Sciatic nerve (tissue), 2 donors: Measurements from ENCODE around the gene SEMA3A. TPM values are rescaled to one million over a fixed set of nuclear protein-coding genes. Genes with fewer than 3 reads are reported as not detected.
A peak's percentile ranks its signal among the peaks of the same experiment; 100 is the strongest.

Experiments
- ATAC-seq: fragments of 200-7000 bp; cut with Tn5 transposase; one replicate; pipeline ENCODE4 v1.9.1; 2020; ENCODE audit warnings: mild to moderate bottlenecking, moderate library complexity
- DNase-seq: peaks from one replicate; pipeline ENCODE4 v3.0.0-alpha.2; 2020; ENCODE audit warnings: low spot score
- intact Hi-C: fragments of 100-400 bp; cut with DNase I; formaldehyde crosslinking; loops from one replicate; pipeline ENCODE4 v1.14.2; 2022
- total RNA-seq: library from RNA; stranded (reverse); fragmentation: NEBNext Ultra II Directional; extraction: Animal tissue kit (Norgen Biotek cat#: 25700); gene quantifications from one replicate; pipeline ENCODE4 v1.2.1, GENCODE V29; 2021
- donor health status: DM: no; HTN: no; CAD: no.
- donor health status: DM: no; HTN: no; CAD: no.

Gene SEMA3A
- total RNA-seq, 1 donor from 2014 or later: 15.1 TPM

DNA sequence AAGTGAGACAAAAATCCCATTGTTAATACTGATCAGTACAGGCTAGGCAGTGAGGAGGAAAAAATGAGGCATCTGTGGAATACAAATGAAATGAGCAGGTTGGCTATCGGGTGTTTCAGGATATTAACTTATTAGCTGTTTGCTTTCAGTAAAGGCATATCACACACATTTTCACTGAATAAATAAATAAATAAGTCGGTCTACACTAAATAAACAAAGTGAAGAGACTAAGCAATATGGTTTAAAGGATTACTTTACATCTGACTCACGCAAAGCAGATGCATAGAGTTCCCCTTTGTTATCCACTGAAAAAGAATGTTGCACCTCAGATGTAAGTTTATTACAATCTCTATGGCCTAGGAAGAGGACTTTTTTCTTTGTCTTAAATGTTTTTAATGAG is 6.3 kb upstream of the SEMA3A start:
- no peak for DNase-seq
- ATAC-seq: no peak
- intact Hi-C loops: no loop called here

DNA sequence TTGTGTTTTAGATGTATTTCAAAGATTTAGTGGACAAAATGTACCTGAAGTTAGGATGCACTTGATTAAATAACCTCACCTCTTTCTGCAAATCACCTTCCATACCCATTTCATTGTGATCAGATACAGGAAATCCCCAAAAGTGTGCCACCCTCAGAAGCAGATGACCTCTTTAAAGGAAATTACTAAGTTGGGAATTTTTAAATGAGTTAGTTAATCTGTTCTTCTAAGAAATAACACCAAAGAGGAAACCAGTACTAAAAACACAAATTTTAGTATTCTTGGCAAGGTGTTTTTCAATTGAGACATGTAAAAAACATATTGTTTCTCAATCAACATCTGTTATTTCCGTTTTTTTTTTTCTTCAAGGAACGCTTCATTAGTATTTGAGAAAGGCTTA is 4.6 kb upstream of the SEMA3A start:
- ATAC-seq (no peak), DNase-seq (no peak)
- intact Hi-C loops: no loop called here

- DNase-seq (no peak), ATAC-seq (peak; percentile 72)
- intact Hi-C loops: no loop called here
These were observed 1.5 kb upstream of the SEMA3A start for GRCh38 chr7:84196084-84196503.

DNA sequence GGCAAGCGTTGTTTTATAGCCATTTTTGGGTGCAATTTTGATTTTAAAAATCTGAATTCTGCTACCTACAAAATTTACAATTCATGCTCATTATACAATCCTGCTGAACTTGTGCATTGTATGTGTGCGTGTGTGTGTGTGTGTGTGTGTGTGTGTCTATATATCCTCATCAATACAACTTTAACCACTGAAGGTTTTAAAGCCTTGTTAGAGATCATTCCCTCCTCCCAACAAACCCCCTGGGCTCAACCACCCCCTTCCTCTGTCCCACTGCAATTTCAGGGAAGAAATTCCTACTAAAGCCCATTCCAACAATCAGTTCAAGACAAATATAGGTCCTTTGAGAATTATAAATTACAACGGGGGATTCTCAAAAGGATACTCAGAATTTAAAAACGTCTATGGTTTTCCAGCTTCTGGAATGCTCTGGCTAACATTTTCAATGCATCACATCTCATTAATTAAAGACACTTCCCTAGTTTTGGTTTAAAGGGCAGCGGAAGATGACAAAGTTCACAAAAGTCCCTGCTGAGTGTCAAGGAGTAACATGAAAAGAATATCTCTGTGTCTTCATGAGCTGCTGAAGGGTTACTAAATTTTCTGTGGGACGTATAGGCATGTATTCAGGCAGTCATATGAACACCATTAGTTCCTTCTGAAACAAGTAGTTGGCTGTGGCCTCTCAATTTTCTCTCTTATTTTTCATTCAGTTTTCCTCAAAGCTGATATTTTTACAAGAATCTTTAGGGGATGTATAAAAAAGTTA is 889 bp upstream of the SEMA3A start:
- peak; percentile 32 for ATAC-seq
- intact Hi-C loops: no loop called here
- no peak for DNase-seq

DNA sequence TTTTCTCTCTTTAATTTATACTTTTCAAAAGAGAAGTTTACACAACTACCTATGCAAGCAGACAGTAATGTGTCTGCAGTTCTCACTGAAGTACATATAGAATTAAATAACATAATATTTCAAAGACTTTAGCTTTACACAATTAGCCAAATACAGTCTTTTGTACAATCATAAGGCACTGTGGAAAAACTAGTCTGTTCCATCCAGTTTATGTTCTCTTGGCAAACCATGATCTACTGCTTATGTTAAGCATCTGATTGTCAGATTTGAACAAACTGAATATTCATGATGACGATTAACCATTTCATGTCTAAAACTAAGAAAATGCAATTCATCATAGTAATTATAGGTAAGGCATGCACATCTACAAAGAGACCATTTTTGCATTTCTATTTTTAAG is 842 bp downstream of the SEMA3A start:
- intact Hi-C loops: no loop called here
- no peak for ATAC-seq
- no peak for DNase-seq

DNA sequence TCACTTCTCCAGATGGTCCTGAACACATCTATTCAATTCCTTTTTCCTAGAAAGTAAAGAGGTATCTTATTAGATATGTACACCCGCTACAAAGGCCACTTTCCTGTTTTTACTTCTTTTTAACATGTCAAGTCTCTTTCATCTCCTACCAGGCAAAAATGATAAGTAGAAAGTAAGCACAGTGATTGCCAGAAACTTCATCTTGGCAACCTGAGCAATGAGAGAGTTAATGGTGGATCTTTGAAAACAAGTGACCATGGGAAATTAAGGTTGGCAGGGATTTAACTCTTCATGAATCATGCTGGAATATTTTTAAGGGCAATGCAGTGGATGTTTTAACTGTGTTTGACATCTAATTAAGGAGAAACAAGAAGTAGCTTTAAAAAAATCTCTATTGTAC is 2.7 kb downstream of the SEMA3A start:
- intact Hi-C loops: no loop called here
- DNase-seq (no peak), ATAC-seq (no peak)

- no peak for DNase-seq
- ATAC-seq: no peak
- intact Hi-C loops: no loop called here
These were observed 3.3 kb downstream of the SEMA3A start for GRCh38 chr7:84191261-84191660.

- intact Hi-C loops: no loop called here
These were observed 4.4 kb downstream of the SEMA3A start for GRCh38 chr7:84190016-84190705.

GRCh38 chr7:84188786-84189405 is 5.7 kb downstream of the SEMA3A start:
- ATAC-seq (no peak), DNase-seq (no peak)
- intact Hi-C loops: no loop called here

More at GRCh38 chr7:84190016-84190705, 4.4 kb downstream of the SEMA3A start:
- ATAC-seq (no peak), DNase-seq (no peak)

- intact Hi-C loops: no loop called here
- DNase-seq: no peak
- no peak for ATAC-seq
These were observed 6.6 kb downstream of the SEMA3A start for GRCh38 chr7:84187813-84188510.

DNA sequence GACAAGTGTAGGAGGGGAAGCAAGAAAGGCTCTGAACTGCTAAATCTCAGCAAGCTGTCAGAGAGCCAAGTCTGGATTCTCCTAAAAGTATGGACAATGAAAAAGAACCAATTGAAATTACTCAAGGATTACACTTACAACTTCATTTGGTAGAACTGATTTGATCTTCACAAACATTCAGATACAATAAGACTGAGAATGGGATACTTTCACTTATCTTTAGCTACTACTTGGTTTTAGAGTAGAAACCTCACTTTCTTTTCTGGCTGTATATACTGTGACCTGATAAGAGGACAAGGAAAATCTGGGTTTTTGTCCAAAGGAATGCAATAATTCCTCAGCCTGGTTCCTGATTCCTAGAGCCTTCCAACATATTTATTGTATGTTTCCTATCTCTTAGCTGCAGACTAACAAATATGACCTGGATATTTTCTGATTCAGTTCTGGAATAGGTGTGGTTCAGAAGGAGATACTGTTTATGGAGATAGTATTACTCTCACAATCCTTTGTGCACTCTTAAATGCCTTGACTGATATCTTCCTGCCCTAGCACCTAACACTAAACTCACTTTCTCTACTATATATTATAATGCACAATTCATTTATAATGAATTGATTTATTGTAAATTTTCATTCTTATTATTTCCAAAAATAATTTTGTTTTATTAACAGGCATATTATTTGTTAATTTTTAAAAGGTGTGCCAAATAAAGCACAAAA is 7.3 kb downstream of the SEMA3A start:
- no peak for DNase-seq
- intact Hi-C loops: no loop called here
- ATAC-seq: no peak

- intact Hi-C loops: no loop called here
- ATAC-seq (no peak), DNase-seq (no peak)
These were observed 10.8 kb downstream of the SEMA3A start for GRCh38 chr7:84183741-84184140.

DNA sequence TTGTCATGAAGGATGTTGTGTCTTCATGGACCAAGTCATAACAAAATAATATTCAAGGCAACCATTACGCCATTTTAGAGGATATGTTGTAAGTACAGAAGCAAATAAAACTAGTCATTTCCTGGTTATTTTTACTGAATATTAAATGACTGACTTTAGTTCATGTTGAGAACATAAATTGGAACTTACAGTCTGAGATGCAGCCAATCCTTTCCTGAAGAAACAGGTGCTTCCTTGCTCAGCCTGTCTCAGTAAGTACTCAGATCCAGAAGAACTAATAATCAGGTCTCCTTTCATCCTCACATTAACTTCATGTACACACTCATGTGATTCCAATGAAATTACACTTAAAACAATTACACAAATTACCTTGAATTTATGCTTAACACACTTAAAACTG is 12.3 kb downstream of the SEMA3A start:
- DNase-seq (no peak), ATAC-seq (no peak)
- intact Hi-C loops: no loop called here

GRCh38 chr7:84181628-84182027 is 13.0 kb downstream of the SEMA3A start:
- DNase-seq (no peak), ATAC-seq (no peak)
- intact Hi-C loops: no loop called here

DNA sequence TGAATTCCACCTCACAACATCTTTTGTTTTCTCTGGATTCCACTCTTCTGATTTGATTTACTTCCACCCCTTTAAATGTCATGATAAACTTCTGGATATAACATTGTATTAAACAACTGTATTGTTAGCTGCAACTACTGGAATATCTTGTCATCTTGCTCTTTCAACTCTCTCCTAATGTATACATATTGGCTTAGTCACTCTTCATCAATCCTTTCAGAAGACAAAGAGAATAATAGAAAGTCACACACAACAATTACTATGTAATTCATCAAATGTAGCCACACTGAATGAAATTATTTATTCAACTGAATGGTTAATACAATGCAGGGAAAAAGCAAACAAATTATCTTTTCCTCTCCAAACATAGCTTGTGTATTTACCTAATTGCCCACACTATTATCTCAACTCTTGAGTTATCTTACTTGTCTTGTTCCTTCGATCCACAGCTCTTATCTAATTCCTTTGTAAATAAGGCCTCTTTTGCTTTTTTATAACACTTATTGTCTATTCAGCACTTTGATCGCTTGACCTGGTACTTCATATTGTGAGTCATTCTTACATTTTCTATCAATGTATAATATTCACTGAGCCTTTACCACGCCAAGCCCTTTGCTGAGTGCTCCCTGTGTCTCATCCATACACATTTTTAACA is 16.7 kb downstream of the SEMA3A start:
- DNase-seq (no peak), ATAC-seq (no peak)
- intact Hi-C loops: no loop called here

GRCh38 chr7:84176716-84177115 is 17.9 kb downstream of the SEMA3A start:
- intact Hi-C loops: no loop called here
- DNase-seq (no peak), ATAC-seq (no peak)

GRCh38 chr7:84175461-84175860 is 19.1 kb downstream of the SEMA3A start:
- ATAC-seq (no peak), DNase-seq (no peak)
- intact Hi-C loops: no loop called here

DNA sequence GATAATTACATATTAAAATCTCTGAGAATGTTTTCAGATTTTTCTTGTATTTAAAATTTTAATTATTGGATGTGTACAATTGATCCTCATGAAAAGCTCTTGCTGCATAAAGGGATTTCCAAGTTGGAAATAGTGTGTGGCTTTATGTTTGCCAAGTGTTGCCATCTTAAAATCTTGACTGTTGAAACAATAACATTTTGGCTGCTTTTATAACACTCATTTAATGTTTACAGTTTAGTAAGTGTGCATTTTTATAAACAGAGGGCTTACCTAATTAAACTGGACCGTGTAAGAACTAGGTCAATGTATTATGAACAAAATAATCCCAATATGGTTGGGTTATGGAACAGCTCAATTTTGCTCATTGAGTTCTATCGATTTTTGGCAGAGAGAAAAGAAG is 23.9 kb downstream of the SEMA3A start:
- ATAC-seq: no peak
- intact Hi-C loops: no loop called here

GRCh38 chr7:84162584-84162983 is 32.0 kb downstream of the SEMA3A start:
- ATAC-seq (no peak), DNase-seq (no peak)
- intact Hi-C loops: no loop called here

More for the DNA sequence above, 23.9 kb downstream of the SEMA3A start:
- no peak for DNase-seq
